ENCODE data around the gene TTC34. TPM values are rescaled to one million over a fixed set of nuclear protein-coding genes. Genes with fewer than 3 reads are reported as not detected.
A peak's percentile ranks its signal among the peaks of the same experiment; 100 is the strongest.

Gene TTC34
- total and polyA plus RNA-seq, 2 donors from 2014 or later, result 0.15 to 2.4 TPM

GRCh38 chr1:2835650-2836159 is 34.2 kb upstream of the TTC34 start:
- intact Hi-C loops (cut with DNase I), result no loop called here
- peak in 1 of 5 donors; percentile 60 for DNase-seq
- no peak overlapping the region for H3K27ac ChIP-seq (ENCODE audit: low read depth in 2 of 2, low read length in 2 of 2)

GRCh38 chr1:2834741-2835564 is 33.5 kb upstream of the TTC34 start:
- peaks cover 0 to 5% (median 0%) of the 10 kb centered on the region in 3 donors for H3K9me3 ChIP-seq (ENCODE audit: control insufficient read depth in 2 of 3, insufficient read depth in 1 of 3, low read length in 3 of 3)
- H3K4me1 ChIP-seq (ENCODE audit: control insufficient read depth in 2 of 3, insufficient read depth in 2 of 3, low read depth in 1 of 3, low read length in 3 of 3), result no peaks in the 10 kb centered on the region
- no peaks in the 10 kb centered on the region for H3K27me3 ChIP-seq (ENCODE audit: control insufficient read depth, insufficient read depth, low read length)
- no peak for TF ChIP-seq CTCF (IDR thresholded peaks at IDR 0.05; ENCODE audit: borderline replicate concordance, extremely low read depth, insufficient read depth)
- DNase-seq (peak in 1 of 5 donors; percentile 64), FAIRE-seq (no peak)
- no peaks in the 10 kb centered on the region for H3K36me3 ChIP-seq (ENCODE audit: control insufficient read depth in 2 of 3, insufficient read depth in 3 of 3, low read length in 3 of 3)
- H3K9ac ChIP-seq (ENCODE audit: low read length in 3 of 3), result no peak overlapping the region
- intact Hi-C loops (cut with DNase I), result no loop called here
- H3K4me3 ChIP-seq (ENCODE audit: low read length in 3 of 3), result no peak overlapping the region
- H3K27ac ChIP-seq (ENCODE audit: low read depth in 2 of 2, low read length in 2 of 2), result no peak overlapping the region

More at GRCh38 chr1:2835650-2836159, 34.2 kb upstream of the TTC34 start:
- H3K9ac ChIP-seq (ENCODE audit: low read length in 3 of 3), result no peak overlapping the region
- H3K4me3 ChIP-seq (ENCODE audit: low read length in 3 of 3), result no peak overlapping the region
- H3K36me3 ChIP-seq (ENCODE audit: control insufficient read depth in 2 of 3, insufficient read depth in 3 of 3, low read length in 3 of 3), result no peaks in the 10 kb centered on the region
- FAIRE-seq, result no peak
- H3K9me3 ChIP-seq (ENCODE audit: control insufficient read depth in 2 of 3, insufficient read depth in 1 of 3, low read length in 3 of 3), result peaks cover 0 to 5% (median 0%) of the 10 kb centered on the region in 3 donors
- H3K27me3 ChIP-seq (ENCODE audit: control insufficient read depth, insufficient read depth, low read length), result no peaks in the 10 kb centered on the region
- no peaks in the 10 kb centered on the region for H3K4me1 ChIP-seq (ENCODE audit: control insufficient read depth in 2 of 3, insufficient read depth in 2 of 3, low read depth in 1 of 3, low read length in 3 of 3)
- TF ChIP-seq CTCF (IDR thresholded peaks at IDR 0.05; ENCODE audit: borderline replicate concordance, extremely low read depth, insufficient read depth), result no peak

- no peaks in the 10 kb centered on the region for H3K27me3 ChIP-seq (ENCODE audit: control insufficient read depth, insufficient read depth, low read length)
- H3K27ac ChIP-seq (ENCODE audit: low read depth in 2 of 2, low read length in 2 of 2), result no peak overlapping the region
- H3K4me1 ChIP-seq (ENCODE audit: control insufficient read depth in 2 of 3, insufficient read depth in 2 of 3, low read depth in 1 of 3, low read length in 3 of 3), result no peaks in the 10 kb centered on the region
- FAIRE-seq (no peak), DNase-seq (no peak)
- no peak overlapping the region for H3K9ac ChIP-seq (ENCODE audit: low read length in 3 of 3)
- H3K4me3 ChIP-seq (ENCODE audit: low read length in 3 of 3), result no peak overlapping the region
- H3K9me3 ChIP-seq (ENCODE audit: control insufficient read depth in 2 of 3, insufficient read depth in 1 of 3, low read length in 3 of 3), result peaks cover 0 to 5% (median 0%) of the 10 kb centered on the region in 3 donors
- no peaks in the 10 kb centered on the region for H3K36me3 ChIP-seq (ENCODE audit: control insufficient read depth in 2 of 3, insufficient read depth in 3 of 3, low read length in 3 of 3)
- intact Hi-C loops (cut with DNase I), result no loop called here
- TF ChIP-seq CTCF (IDR thresholded peaks at IDR 0.05; ENCODE audit: borderline replicate concordance, extremely low read depth, insufficient read depth), result no peak
These were observed 32.6 kb upstream of the TTC34 start for GRCh38 chr1:2834146-2834475.
